CD4-positive, alpha-beta T cell (primary cell): ENCODE measurements around the gene GPSM1. TPM values are rescaled to one million over a fixed set of nuclear protein-coding genes. Genes with fewer than 3 reads are reported as not detected.

Experiments used
- ATAC-seq: fragments of 200-7000 bp; cut with Tn5 transposase; one replicate; pipeline ENCODE4 v1.10.0; 2022; ENCODE audit warnings: mild to moderate bottlenecking; ENCODE audit not compliant: poor library complexity
- CTCF ChIA-PET: fragments of 350-600 bp; sonication (Branson Sonifier 250); formaldehyde crosslinking; loops from one replicate; lab custom pipeline; 2021; ENCODE audit warnings: antibody characterized with exemption, inconsistent platforms; lab: Charles Lee
- POLR2A ChIA-PET: fragments of 350-600 bp; sonication (Branson Sonifier 250); formaldehyde crosslinking; loops from one replicate; lab custom pipeline; 2021; ENCODE audit warnings: antibody characterized with exemption, inconsistent platforms; lab: Charles Lee
- DNase-seq, 14 experiments: peaks; one replicate each; pipeline ENCODE4 v3.0.0-alpha.2; 2013 to 2020; ENCODE audit warnings: mixed read lengths in 2 of 14
- H3K27ac ChIP-seq, 2 donors: one replicate each; pipeline versions ENCODE4 v1.5.1 to v1.7.0; 2013; ENCODE audit warnings: low read length in 2 of 2, low read depth in 1 of 2, mild to moderate bottlenecking in 1 of 2
- H3K27me3 ChIP-seq, 2 experiments: 1 replicate in 1 of 2; 2 replicates in 1 of 2; pipeline versions ENCODE4 v1.6.1 to v1.7.0; 2013; ENCODE audit warnings: low read length in 2 of 2, control low read depth in 1 of 2, mild to moderate bottlenecking in 1 of 2, moderate library complexity in 1 of 2; ENCODE audit not compliant: insufficient read depth in 2 of 2, control insufficient read depth in 1 of 2
- H3K36me3 ChIP-seq: one replicate; pipeline ENCODE4 v1.6.1; 2013; ENCODE audit warnings: low read length, control low read depth; ENCODE audit not compliant: insufficient read depth
- H3K4me1 ChIP-seq: one replicate; pipeline ENCODE4 v1.6.1; 2013; ENCODE audit warnings: low read length, control low read depth; ENCODE audit not compliant: insufficient read depth
- H3K4me3 ChIP-seq: one replicate; pipeline ENCODE4 v1.5.1; 2013; ENCODE audit warnings: mild to moderate bottlenecking, low read length, moderate library complexity
- H3K9me3 ChIP-seq, 2 experiments: 1 replicate in 1 of 2; 2 replicates in 1 of 2; pipeline versions ENCODE4 v1.6.1 to v1.7.0; 2013; ENCODE audit warnings: low read length in 2 of 2, mild to moderate bottlenecking in 2 of 2, control low read depth in 1 of 2, moderate library complexity in 1 of 2; ENCODE audit not compliant: control insufficient read depth in 1 of 2, insufficient read depth in 1 of 2
- H3K27ac Mint-ChIP-seq: one replicate; pipeline ENCODE4 v1.8.0; 2020; ENCODE audit warnings: mixed read lengths
- H3K27me3 Mint-ChIP-seq: one replicate; pipeline ENCODE4 v1.8.0; 2021; ENCODE audit warnings: mixed read lengths
- H3K36me3 Mint-ChIP-seq: one replicate; pipeline ENCODE4 v1.8.0; 2021; ENCODE audit warnings: low read depth, mixed read lengths
- H3K4me1 Mint-ChIP-seq: one replicate; pipeline ENCODE4 v1.8.0; 2021; ENCODE audit warnings: low read depth, mixed read lengths
- H3K4me3 Mint-ChIP-seq: one replicate; pipeline ENCODE4 v1.8.0; 2020; ENCODE audit warnings: mild to moderate bottlenecking, mixed read lengths
- H3K9me3 Mint-ChIP-seq: one replicate; pipeline ENCODE4 v1.8.0; 2020; ENCODE audit warnings: mixed read lengths
- CTCF ChIP-seq: fragments of 200-600 bp; IDR thresholded peaks from one replicate; pipeline ENCODE4 v1.8.0; 2022; ENCODE audit warnings: antibody characterized with exemption, mild to moderate bottlenecking
- intact Hi-C, 2 experiments: fragments of 100-400 bp; cut with DNase I in 1 of 2; cut with micrococcal nuclease in 1 of 2; formaldehyde crosslinking; loops; one replicate each; pipeline versions ENCODE4 v1.15.1 to v1.9.0; 2023 to 2025; cut with DNase I, micrococcal nuclease
- total RNA-seq, 174 experiments: library from RNA in 2 of 174; stranded (reverse) in 2 of 174; gene quantifications; one replicate each; pipeline ENCODE4 v1.2.3 and lab custom pipeline; 2021 to 2026

Gene GPSM1
- total RNA-seq, 2 experiments from 2014 or later = 7.7 to 8.6 TPM

- no peak overlapping the region for H3K27ac ChIP-seq
- intact Hi-C loops = no loop called here
- H3K4me1 Mint-ChIP-seq = no peaks in the 10 kb centered on the region
- H3K36me3 Mint-ChIP-seq = no peaks in the 10 kb centered on the region
- no peak overlapping the region for H3K4me3 ChIP-seq
- H3K4me3 Mint-ChIP-seq = no peak overlapping the region
- no peak for ATAC-seq
- no peaks in the 10 kb centered on the region for H3K27me3 Mint-ChIP-seq
- ChIA-PET CTCF (no interaction called here), POLR2A (no interaction called here)
- no peak overlapping the region for H3K27ac Mint-ChIP-seq
- no peaks in the 10 kb centered on the region for H3K4me1 ChIP-seq
- no peaks in the 10 kb centered on the region for H3K27me3 ChIP-seq
- no peak for DNase-seq
- H3K9me3 Mint-ChIP-seq = no peaks in the 10 kb centered on the region
- TF ChIP-seq CTCF = no peak
- no peaks in the 10 kb centered on the region for H3K36me3 ChIP-seq
- H3K9me3 ChIP-seq = no peaks in the 10 kb centered on the region
Measured at GRCh38 chr9:136354592-136355085, 27.3 kb downstream of the GPSM1 start.

DNA sequence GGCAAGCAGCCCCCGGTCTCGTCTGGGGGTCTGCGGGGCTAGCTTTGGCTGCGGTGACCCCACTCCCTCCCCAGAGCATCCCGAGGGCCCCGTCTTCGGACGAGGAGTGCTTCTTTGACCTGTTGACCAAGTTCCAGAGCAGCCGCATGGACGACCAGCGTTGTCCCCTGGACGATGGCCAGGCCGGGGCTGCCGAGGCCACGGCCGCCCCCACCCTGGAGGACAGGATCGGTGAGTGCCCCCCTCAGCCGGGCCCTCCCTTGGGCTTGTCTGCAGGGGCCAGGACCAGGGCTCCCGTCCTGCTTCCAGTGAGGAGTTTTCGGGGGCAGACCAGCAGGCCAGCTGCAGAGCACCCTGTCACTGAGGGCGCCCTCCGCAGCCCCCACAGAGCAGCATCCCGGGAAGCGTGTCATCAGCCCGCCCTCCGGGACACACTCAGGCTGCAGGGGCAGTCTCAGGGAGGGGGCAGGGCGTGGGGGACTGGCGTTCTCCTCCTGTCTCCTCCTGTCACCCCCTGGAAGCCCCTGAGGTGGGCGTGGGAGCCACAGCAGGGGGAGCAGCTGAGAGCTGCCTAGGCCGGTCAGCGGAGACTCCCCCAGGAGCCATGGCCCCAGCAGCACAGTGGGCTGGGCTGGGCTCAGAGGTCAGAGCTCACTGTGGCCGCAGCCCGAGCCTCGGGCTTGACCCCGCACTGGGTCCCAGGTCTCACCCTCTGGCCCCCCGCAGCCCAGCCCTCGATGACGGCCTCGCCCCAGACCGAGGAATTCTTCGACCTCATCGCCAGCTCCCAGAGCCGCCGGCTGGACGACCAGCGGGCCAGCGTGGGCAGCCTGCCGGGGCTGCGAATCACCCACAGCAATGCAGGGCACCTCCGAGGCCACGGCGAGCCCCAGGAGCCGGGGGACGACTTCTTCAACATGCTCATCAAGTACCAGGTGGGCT lies 28.5 kb downstream of the GPSM1 start:
- POLR2A ChIA-PET = no interaction called here
- H3K27me3 Mint-ChIP-seq = no peaks in the 10 kb centered on the region
- H3K27ac ChIP-seq = no peak overlapping the region
- no peak overlapping the region for H3K4me3 Mint-ChIP-seq
- intact Hi-C loops = no loop called here
- H3K36me3 ChIP-seq = peaks cover 5% of the 10 kb centered on the region
- ATAC-seq = no peak
- no peak overlapping the region for H3K4me3 ChIP-seq
- no peaks in the 10 kb centered on the region for H3K27me3 ChIP-seq
- DNase-seq = no peak
- TF ChIP-seq CTCF = no peak
- no peaks in the 10 kb centered on the region for H3K9me3 Mint-ChIP-seq
- H3K27ac Mint-ChIP-seq = no peak overlapping the region
- no peaks in the 10 kb centered on the region for H3K9me3 ChIP-seq
- H3K36me3 Mint-ChIP-seq = no peaks in the 10 kb centered on the region
- H3K4me1 Mint-ChIP-seq = no peaks in the 10 kb centered on the region
- CTCF ChIA-PET = no interaction called here
- H3K4me1 ChIP-seq = no peaks in the 10 kb centered on the region

DNA sequence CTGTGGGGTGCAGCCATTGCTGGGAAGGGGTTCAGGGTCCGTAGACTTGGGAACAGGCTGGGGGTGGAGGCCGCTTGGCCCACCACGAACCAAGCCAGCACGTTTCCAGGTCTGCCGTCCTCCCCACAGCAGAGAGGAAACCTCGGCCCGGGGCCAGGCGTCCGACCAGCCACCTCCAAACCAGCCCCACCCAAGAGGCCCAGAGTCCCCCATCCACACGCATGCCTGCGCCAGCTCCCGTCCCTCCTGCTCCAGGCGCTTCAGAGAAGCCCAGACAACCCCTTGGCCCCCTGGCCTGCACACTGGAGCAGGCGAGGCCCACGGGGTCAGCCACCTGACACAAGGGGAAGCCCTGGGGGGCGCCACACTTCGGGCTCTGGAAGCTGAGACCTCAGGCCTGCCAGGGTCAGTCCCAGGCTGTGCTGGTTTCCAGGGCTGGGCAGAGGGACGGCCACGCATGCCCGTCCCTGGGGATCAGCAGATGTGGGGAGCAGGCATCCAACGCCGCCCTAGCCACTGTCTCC lies 29.9 kb downstream of the GPSM1 start:
- Mint-ChIP-seq H3K36me3 (no peaks in the 10 kb centered on the region), H3K9me3 (no peaks in the 10 kb centered on the region), H3K27me3 (no peaks in the 10 kb centered on the region), H3K4me3 (no peak overlapping the region), H3K27ac (no peak overlapping the region), H3K4me1 (no peaks in the 10 kb centered on the region)
- DNase-seq (no peak), ATAC-seq (no peak)
- ChIA-PET CTCF (no interaction called here), POLR2A (interaction anchor here (0.5 kb wide), 1 partner anchor 396 kb away, joined by 3 read pairs; the partner anchor contains the start of gene UBAC1)
- peaks cover under 1% of the 10 kb centered on the region for H3K4me1 ChIP-seq
- H3K27me3 ChIP-seq = no peaks in the 10 kb centered on the region
- intact Hi-C loops = no loop called here
- TF ChIP-seq CTCF = no peak
- H3K27ac ChIP-seq = no peak overlapping the region
- H3K36me3 ChIP-seq = peaks cover 8% of the 10 kb centered on the region
- no peaks in the 10 kb centered on the region for H3K9me3 ChIP-seq
- H3K4me3 ChIP-seq = no peak overlapping the region
